Ishikawa (cell line): Measurements from ENCODE around the gene HOXA13.

Experiments
- CREB1 ChIP-seq: IDR thresholded peaks from 2 replicates; pipeline ENCODE4 v1.6.1; 2012; ENCODE audit warnings: low read depth
- RAD21 ChIP-seq: IDR thresholded peaks from 2 replicates; pipeline ENCODE4 v1.6.1; 2012; ENCODE audit warnings: low read depth
- YY1 ChIP-seq: IDR thresholded peaks from 2 replicates; pipeline ENCODE4 v1.6.1; 2012; ENCODE audit warnings: low read depth

- TF ChIP-seq CREB1 (no peak), YY1 (no peak), RAD21 (no peak)
Observed at GRCh38 chr7:27245798-27246691, 46.2 kb upstream of the HOXA13 start.
